Motor neuron (in vitro differentiated cells): Measurements from ENCODE around the gene ABTB2. TPM values are rescaled to one million over a fixed set of nuclear protein-coding genes. Genes with fewer than 3 reads are reported as not detected.
A peak's percentile ranks its signal among the peaks of the same experiment; 100 is the strongest.

Source experiments
- ATAC-seq, 8 experiments: fragments of 200-7000 bp; cut with Tn5 transposase; replicated peaks in 6 of 8; 2 replicates each; pipeline ENCODE4 v1.8.0; 2021; ENCODE audit warnings: mild to moderate bottlenecking in 8 of 8, moderate library complexity in 8 of 8
- H3K27ac ChIP-seq, 2 donors: fragments of 250-450 bp; sonication (Bioruptor Pico); 2 replicates each; pipeline ENCODE4 v1.9.0; 2021; ENCODE audit warnings: antibody characterized with exemption in 2 of 2, mild to moderate bottlenecking in 2 of 2, moderate library complexity in 1 of 2
- H3K4me1 ChIP-seq, 2 donors: fragments of 250-450 bp; sonication (Bioruptor Pico); replicated peaks in 1 of 2; 2 replicates each; pipeline ENCODE4 v1.6.1; 2021; ENCODE audit warnings: antibody characterized with exemption in 2 of 2, mild to moderate bottlenecking in 2 of 2, moderate library complexity in 1 of 2
- H3K4me3 ChIP-seq, 5 donors: fragments of 250-450 bp; sonication (Bioruptor Pico); 2 replicates each; pipeline ENCODE4 v1.9.0; 2021; ENCODE audit warnings: antibody characterized with exemption in 5 of 5, mild to moderate bottlenecking in 5 of 5, moderate library complexity in 4 of 5
- WGBS, 10 experiments: fragments of 450-650 bp; shearing (Covaris generic); methylation state at CpG; one replicate each; pipeline ENCODE4 v1.0.0; 2022; 5-methylcytosine and 5-hydroxymethylcytosine counted together
- in situ Hi-C, 9 experiments: fragments of 400-800 bp; cut with MboI; loops; one replicate each; pipeline ENCODE4 v1.15.0; 2021; ENCODE audit warnings: low sequenced_read_pairs in 9 of 9, low pct_unique_long_range_greater_than_20kb in 2 of 9; ENCODE audit not compliant: unreplicated experiment in 9 of 9
- total RNA-seq, 8 experiments: library from RNA; unstranded; fragments of 300-600 nt; gene quantifications; 2 replicates each; pipeline versions ENCODE4 v1.2.3 to v1.2.4, GENCODE V29; 2022

ABTB2 gene
- total RNA-seq, 8 experiments from 2014 or later: 3.0 to 5.0 (median 3.7) TPM

- Histone ChIP-seq H3K4me3 (no peak overlapping the region), H3K27ac (no peak overlapping the region), H3K4me1 (peaks cover 8 to 13% of the 10 kb centered on the region in 2 donors)
- 17 to 88% (median 69%) methylated on average over 1 to 5 of the region's 5 CpGs; no CpG with 5 or more reads in 4 of the 10 experiments for WGBS, 10 experiments
- no peak for ATAC-seq
- in situ Hi-C loops: no loop called here
These were observed 22.0 kb downstream of the ABTB2 start for GRCh38 chr11:34335801-34336200.

- in situ Hi-C loops: no loop called here
- Histone ChIP-seq H3K4me3 (no peak overlapping the region), H3K27ac (no peak overlapping the region), H3K4me1 (peaks cover 6 to 10% of the 10 kb centered on the region in 2 donors)
- no peak for ATAC-seq
- WGBS, 10 experiments: 57 to 100% (median 82%) methylated on average over 1 to 2 of the region's 2 CpGs; no CpG with 5 or more reads in 2 of the 10 experiments
These were observed 22.5 kb downstream of the ABTB2 start for GRCh38 chr11:34335331-34335730.

- WGBS, 10 experiments: 53 to 100% (median 80%) methylated on average over 1 to 3 of the region's 3 CpGs; no CpG with 5 or more reads in 2 of the 10 experiments
- no peak overlapping the region for H3K4me3 ChIP-seq
- no peak overlapping the region for H3K27ac ChIP-seq
- in situ Hi-C loops: no loop called here
- no peak for ATAC-seq
- H3K4me1 ChIP-seq: peaks cover 6 to 10% of the 10 kb centered on the region in 2 donors
These were observed 24.0 kb downstream of the ABTB2 start for GRCh38 chr11:34333787-34334186.

GRCh38 chr11:34332524-34332923 is 25.3 kb downstream of the ABTB2 start:
- Histone ChIP-seq H3K27ac (no peak overlapping the region), H3K4me1 (peaks cover 17 to 18% of the 10 kb centered on the region in 2 donors), H3K4me3 (no peak overlapping the region)
- peak in 5 of 8 experiments; percentile 46 to 67 (median 62) for ATAC-seq
- in situ Hi-C loops: no loop called here
- WGBS, 10 experiments: 0 to 57% (median 20%) methylated on average over 1 to 3 of the region's 3 CpGs; no CpG with 5 or more reads in 3 of the 10 experiments

- peaks cover 20 to 22% of the 10 kb centered on the region in 2 donors for H3K4me1 ChIP-seq
- 78 to 100% (median 85%) methylated on average over 1 to 3 of the region's 3 CpGs; no CpG with 5 or more reads in 3 of the 10 experiments for WGBS, 10 experiments
- H3K27ac ChIP-seq: no peak overlapping the region
- ATAC-seq: no peak
- in situ Hi-C loops: no loop called here
- no peak overlapping the region for H3K4me3 ChIP-seq
These were observed 26.1 kb downstream of the ABTB2 start for GRCh38 chr11:34331736-34332135.

- peak in 1 of 8 experiments; percentile 77 for ATAC-seq
- Histone ChIP-seq H3K4me3 (no peak overlapping the region), H3K4me1 (peaks cover 20 to 22% of the 10 kb centered on the region in 2 donors), H3K27ac (no peak overlapping the region)
- in situ Hi-C loops: no loop called here
- WGBS, 10 experiments: 0 to 100% (median 75%) methylated on average over 1 to 2 of the region's 2 CpGs; no CpG with 5 or more reads in 3 of the 10 experiments
These were observed 26.5 kb downstream of the ABTB2 start for GRCh38 chr11:34331329-34331728.

- no peak for ATAC-seq
- H3K27ac ChIP-seq: no peak overlapping the region
- H3K4me3 ChIP-seq: no peak overlapping the region
- H3K4me1 ChIP-seq: peaks cover 20 to 22% of the 10 kb centered on the region in 2 donors
- in situ Hi-C loops: no loop called here
These were observed 27.2 kb downstream of the ABTB2 start for GRCh38 chr11:34330653-34331052.

GRCh38 chr11:34329876-34330275 is 27.9 kb downstream of the ABTB2 start:
- no peak overlapping the region for H3K27ac ChIP-seq
- ATAC-seq: no peak
- no peak overlapping the region for H3K4me3 ChIP-seq
- peaks cover 20 to 22% of the 10 kb centered on the region in 2 donors for H3K4me1 ChIP-seq
- 33 to 100% (median 100%) methylated on average over 1 to 2 of the region's 2 CpGs; no CpG with 5 or more reads in 2 of the 10 experiments for WGBS, 10 experiments
- in situ Hi-C loops: no loop called here

GRCh38 chr11:34328632-34328910 is 29.2 kb downstream of the ABTB2 start:
- 17 to 100% (median 71%) methylated on average over 1 to 4 of the region's 4 CpGs; no CpG with 5 or more reads in 3 of the 10 experiments for WGBS, 10 experiments
- no peak overlapping the region for H3K27ac ChIP-seq
- peak in 1 of 8 experiments; percentile 22 for ATAC-seq
- no peak overlapping the region for H3K4me3 ChIP-seq
- peaks cover 20 to 22% of the 10 kb centered on the region in 2 donors for H3K4me1 ChIP-seq
- in situ Hi-C loops: no loop called here

GRCh38 chr11:34327804-34328631 is 29.8 kb downstream of the ABTB2 start:
- in situ Hi-C loops: no loop called here
- peaks cover 20 to 22% of the 10 kb centered on the region in 2 donors for H3K4me1 ChIP-seq
- peak in 7 of 8 experiments; percentile 19 to 84 (median 76) for ATAC-seq
- no peak overlapping the region for H3K27ac ChIP-seq
- H3K4me3 ChIP-seq: no peak overlapping the region
- 0 to 93% (median 71%) methylated on average over 1 to 6 of the region's 7 CpGs; no CpG with 5 or more reads in 1 of the 10 experiments for WGBS, 10 experiments

- Histone ChIP-seq H3K4me3 (no peak overlapping the region), H3K27ac (no peak overlapping the region), H3K4me1 (peaks cover 12 to 14% of the 10 kb centered on the region in 2 donors)
- in situ Hi-C loops: no loop called here
- WGBS, 10 experiments: 49 to 100% (median 78%) methylated on average over 1 to 2 of the region's 3 CpGs; no CpG with 5 or more reads in 6 of the 10 experiments
- ATAC-seq: no peak
These were observed 33.3 kb downstream of the ABTB2 start for GRCh38 chr11:34324466-34324865.

GRCh38 chr11:34323601-34324000 is 34.2 kb downstream of the ABTB2 start:
- 0 to 100% (median 50%) methylated on average over 1 to 2 of the region's 2 CpGs; no CpG with 5 or more reads in 1 of the 10 experiments for WGBS, 10 experiments
- in situ Hi-C loops: no loop called here
- ATAC-seq: no peak
- no peak overlapping the region for H3K27ac ChIP-seq
- H3K4me3 ChIP-seq: no peak overlapping the region
- H3K4me1 ChIP-seq: peaks cover 12 to 14% of the 10 kb centered on the region in 2 donors

GRCh38 chr11:34318111-34319037 is 39.4 kb downstream of the ABTB2 start:
- H3K4me3 ChIP-seq: no peak overlapping the region
- ATAC-seq: peak in 2 of 8 experiments; percentile 48 to 56
- no peak overlapping the region for H3K27ac ChIP-seq
- in situ Hi-C loops: no loop called here
- H3K4me1 ChIP-seq: peaks cover 18 to 23% of the 10 kb centered on the region in 2 donors
- WGBS, 10 experiments: 0 to 94% (median 42%) methylated on average over 1 to 3 of the region's 4 CpGs; no CpG with 5 or more reads in 2 of the 10 experiments
